ENCODE measurements around the gene GABARAPL2. TPM values are rescaled to one million over a fixed set of nuclear protein-coding genes. Genes with fewer than 3 reads are reported as not detected.

The GABARAPL2 gene
- total RNA-seq, 1 donor, result 36.3 TPM

- DNase-seq (ENCODE audit: low read depth), result peak; percentile 94
- H3K4me3 ChIP-seq (ENCODE audit: low read depth, low read length), result peak within 1 kb of the TSS; percentile 72
- TF ChIP-seq, protein P1, sequence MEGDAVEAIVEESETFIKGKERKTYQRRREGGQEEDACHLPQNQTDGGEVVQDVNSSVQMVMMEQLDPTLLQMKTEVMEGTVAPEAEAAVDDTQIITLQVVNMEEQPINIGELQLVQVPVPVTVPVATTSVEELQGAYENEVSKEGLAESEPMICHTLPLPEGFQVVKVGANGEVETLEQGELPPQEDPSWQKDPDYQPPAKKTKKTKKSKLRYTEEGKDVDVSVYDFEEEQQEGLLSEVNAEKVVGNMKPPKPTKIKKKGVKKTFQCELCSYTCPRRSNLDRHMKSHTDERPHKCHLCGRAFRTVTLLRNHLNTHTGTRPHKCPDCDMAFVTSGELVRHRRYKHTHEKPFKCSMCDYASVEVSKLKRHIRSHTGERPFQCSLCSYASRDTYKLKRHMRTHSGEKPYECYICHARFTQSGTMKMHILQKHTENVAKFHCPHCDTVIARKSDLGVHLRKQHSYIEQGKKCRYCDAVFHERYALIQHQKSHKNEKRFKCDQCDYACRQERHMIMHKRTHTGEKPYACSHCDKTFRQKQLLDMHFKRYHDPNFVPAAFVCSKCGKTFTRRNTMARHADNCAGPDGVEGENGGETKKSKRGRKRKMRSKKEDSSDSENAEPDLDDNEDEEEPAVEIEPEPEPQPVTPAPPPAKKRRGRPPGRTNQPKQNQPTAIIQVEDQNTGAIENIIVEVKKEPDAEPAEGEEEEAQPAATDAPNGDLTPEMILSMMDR (IDR thresholded peaks at IDR 0.05; ENCODE audit: insufficient read depth, low read depth, low read length), result no peak
These were observed 10.3 kb upstream of the GABARAPL2 start, which contains the start of gene TMEM231 for GRCh38 chr16:75555707-75556430. Gene TMEM231 (minus strand): TSS chr16:75556252. CDS start chr16:75556209, 43 bp downstream.

GRCh38 chr16:75556431-75556950 is 9.7 kb upstream of the GABARAPL2 start:
- TF ChIP-seq, protein P1 (IDR thresholded peaks at IDR 0.05; ENCODE audit: insufficient read depth, low read depth, low read length), result no peak
- DNase-seq (ENCODE audit: low read depth), result no peak
- peak overlapping the region; percentile 72 for H3K4me3 ChIP-seq (ENCODE audit: low read depth, low read length)

GRCh38 chr16:75558846-75559401 is 7.3 kb upstream of the GABARAPL2 start:
- TF ChIP-seq, protein P1 (IDR thresholded peaks at IDR 0.05; ENCODE audit: insufficient read depth, low read depth, low read length), result no peak
- H3K4me3 ChIP-seq (ENCODE audit: low read depth, low read length), result no peak overlapping the region
- DNase-seq (ENCODE audit: low read depth), result no peak

- peak; percentile 79 for DNase-seq (ENCODE audit: low read depth)
- no peak overlapping the region for H3K4me3 ChIP-seq (ENCODE audit: low read depth, low read length)
- TF ChIP-seq, protein P1 (IDR thresholded peaks at IDR 0.05; ENCODE audit: insufficient read depth, low read depth, low read length), result no peak
These were observed 6.4 kb upstream of the GABARAPL2 start for GRCh38 chr16:75559564-75560372.

- TF ChIP-seq, protein P1 (IDR thresholded peaks at IDR 0.05; ENCODE audit: insufficient read depth, low read depth, low read length), result no peak
- DNase-seq (ENCODE audit: low read depth), result no peak
- H3K4me3 ChIP-seq (ENCODE audit: low read depth, low read length), result peak overlapping the region; percentile 71
These were observed 539 bp upstream of the GABARAPL2 start for GRCh38 chr16:75565640-75566039.

- TF ChIP-seq, protein P1 (IDR thresholded peaks at IDR 0.05; ENCODE audit: insufficient read depth, low read depth, low read length), result no peak
- peak overlapping the region; percentile 71 for H3K4me3 ChIP-seq (ENCODE audit: low read depth, low read length)
- no peak for DNase-seq (ENCODE audit: low read depth)
These were observed 628 bp downstream of the GABARAPL2 start for GRCh38 chr16:75566758-75567255.
